Body of pancreas (tissue), 4 donors: ENCODE measurements around the gene MROH2A.

Experiments
- POLR2A ChIP-seq, 3 donors: fragments of 450-650 bp; IDR thresholded peaks; one replicate each; pipeline ENCODE4 v1.6.1; 2016; ENCODE audit warnings: antibody characterized with exemption in 3 of 3, mild to moderate bottlenecking in 2 of 3
- TF ChIP-seq, protein P1 (sequence below), 7 experiments: fragments of 450-650 bp in 4 of 7; fragments of 200-600 bp in 3 of 7; sonication (generic) in 3 of 7; IDR thresholded peaks; one replicate each; pipeline ENCODE4 v1.5.1; 2016 to 2019; ENCODE audit warnings: antibody characterized with exemption in 7 of 7

DNA sequence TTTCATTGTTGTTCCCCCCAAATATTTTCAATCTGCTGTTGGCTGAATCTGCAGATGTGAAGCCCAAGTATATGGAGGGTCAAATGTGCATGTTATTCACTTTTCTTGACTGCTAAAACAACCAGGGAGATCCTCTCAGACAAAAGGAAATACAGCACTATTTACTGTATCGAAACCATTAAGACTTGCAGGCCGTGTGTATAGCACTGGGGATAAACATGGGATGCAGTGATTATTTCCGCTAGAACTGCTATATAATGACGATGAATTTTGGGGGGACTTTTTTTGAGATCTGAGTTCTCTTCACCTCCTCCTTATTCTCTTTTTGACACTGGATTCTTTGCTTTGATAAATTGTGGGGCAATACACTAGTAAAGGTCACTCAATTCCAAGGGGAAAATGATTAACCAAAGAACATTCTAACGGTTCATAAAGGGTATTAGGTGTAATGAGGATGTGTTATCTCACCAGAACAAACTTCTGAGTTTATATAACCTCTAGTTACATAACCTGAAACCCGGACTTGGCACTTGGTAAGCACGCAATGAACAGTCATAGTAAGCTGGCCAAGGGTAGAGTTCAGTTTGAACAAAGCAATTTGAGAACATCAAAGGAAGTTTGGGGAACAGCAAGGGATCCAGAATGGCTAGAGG lies 21.6 kb upstream of the MROH2A start:
- TF ChIP-seq, protein P1, sequence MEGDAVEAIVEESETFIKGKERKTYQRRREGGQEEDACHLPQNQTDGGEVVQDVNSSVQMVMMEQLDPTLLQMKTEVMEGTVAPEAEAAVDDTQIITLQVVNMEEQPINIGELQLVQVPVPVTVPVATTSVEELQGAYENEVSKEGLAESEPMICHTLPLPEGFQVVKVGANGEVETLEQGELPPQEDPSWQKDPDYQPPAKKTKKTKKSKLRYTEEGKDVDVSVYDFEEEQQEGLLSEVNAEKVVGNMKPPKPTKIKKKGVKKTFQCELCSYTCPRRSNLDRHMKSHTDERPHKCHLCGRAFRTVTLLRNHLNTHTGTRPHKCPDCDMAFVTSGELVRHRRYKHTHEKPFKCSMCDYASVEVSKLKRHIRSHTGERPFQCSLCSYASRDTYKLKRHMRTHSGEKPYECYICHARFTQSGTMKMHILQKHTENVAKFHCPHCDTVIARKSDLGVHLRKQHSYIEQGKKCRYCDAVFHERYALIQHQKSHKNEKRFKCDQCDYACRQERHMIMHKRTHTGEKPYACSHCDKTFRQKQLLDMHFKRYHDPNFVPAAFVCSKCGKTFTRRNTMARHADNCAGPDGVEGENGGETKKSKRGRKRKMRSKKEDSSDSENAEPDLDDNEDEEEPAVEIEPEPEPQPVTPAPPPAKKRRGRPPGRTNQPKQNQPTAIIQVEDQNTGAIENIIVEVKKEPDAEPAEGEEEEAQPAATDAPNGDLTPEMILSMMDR (IDR thresholded peaks at IDR 0.05), result no peak
- no peak for TF ChIP-seq POLR2A (IDR thresholded peaks at IDR 0.05)
